Smooth muscle cell (in vitro differentiated cells): ENCODE measurements around the gene SPRYD3. TPM values are rescaled to one million over a fixed set of nuclear protein-coding genes. Genes with fewer than 3 reads are reported as not detected.

Experiments
- DNase-seq: peaks from one replicate; lab custom pipeline; 2025; ENCODE audit not compliant: unreplicated experiment; lab: John Stamatoyannopoulos, UW
- H2AFZ ChIP-seq: fragments of 200-600 bp; sonication (generic); 2 replicates; pipeline ENCODE4 v1.6.0; 2016; ENCODE audit warnings: antibody characterized with exemption, low read depth, mild to moderate bottlenecking
- H3F3A ChIP-seq: fragments of 200-600 bp; sonication (generic); 2 replicates; pipeline ENCODE4 v1.6.0; 2017; ENCODE audit warnings: antibody characterized with exemption, low read depth
- H3K27ac ChIP-seq: fragments of 200-600 bp; sonication (generic); 2 replicates; pipeline ENCODE4 v1.5.1; 2016; ENCODE audit warnings: low read depth, mild to moderate bottlenecking
- H3K27me3 ChIP-seq: fragments of 200-600 bp; sonication (generic); 2 replicates; pipeline ENCODE4 v1.6.1; 2016; ENCODE audit warnings: low read depth, mild to moderate bottlenecking
- H3K36me3 ChIP-seq: fragments of 200-600 bp; sonication (generic); 2 replicates; pipeline ENCODE4 v1.5.1; 2016; ENCODE audit warnings: low read depth
- H3K4me1 ChIP-seq: fragments of 200-600 bp; sonication (generic); 2 replicates; pipeline ENCODE4 v1.5.1; 2016; ENCODE audit warnings: low read depth
- H3K4me2 ChIP-seq: fragments of 200-600 bp; sonication (generic); 2 replicates; pipeline ENCODE4 v1.6.0; 2016; ENCODE audit warnings: mild to moderate bottlenecking
- H3K4me3 ChIP-seq: fragments of 200-600 bp; sonication (generic); 2 replicates; pipeline ENCODE4 v1.5.1; 2016; ENCODE audit warnings: mild to moderate bottlenecking
- H3K79me2 ChIP-seq: fragments of 200-600 bp; sonication (generic); 2 replicates; pipeline ENCODE4 v1.6.0; 2016; ENCODE audit warnings: low read depth, mild to moderate bottlenecking
- H3K9ac ChIP-seq: fragments of 200-600 bp; sonication (generic); 2 replicates; pipeline ENCODE4 v1.6.0; 2016; ENCODE audit warnings: low read depth
- H3K9me3 ChIP-seq: fragments of 200-600 bp; sonication (generic); replicated peaks from 2 replicates; pipeline ENCODE4 v1.5.1; 2016; ENCODE audit warnings: low read depth
- H4K20me1 ChIP-seq: fragments of 200-600 bp; sonication (generic); 2 replicates; pipeline ENCODE4 v1.6.0; 2016; ENCODE audit warnings: low read depth
- CTCF ChIP-seq: fragments of 200-600 bp; sonication (generic); IDR thresholded peaks from 2 replicates; pipeline ENCODE4 v1.5.1; 2017; ENCODE audit warnings: borderline replicate concordance, mild to moderate bottlenecking, antibody characterized with exemption; ENCODE audit not compliant: insufficient read depth, poor library complexity, severe bottlenecking
- WGBS: methylation state at CpG from one replicate; pipeline ENCODE4 v1.1.7; 2016; ENCODE audit warnings: low lambda C conversion rate; 5-methylcytosine and 5-hydroxymethylcytosine counted together
- polyA plus RNA-seq: library from polyadenylated mRNA; unstranded; fragments of >200 nt; fragmentation: Nextera tagmentation; extraction: Ambion mirVana; gene quantifications from 2 replicates; pipeline ENCODE4 v1.2.1, GENCODE V29; 2016
- total RNA-seq: library from RNA; depleted of rRNA; stranded (reverse); fragments of >200 nt; gene quantifications from 2 replicates; pipeline ENCODE4 v1.2.3, GENCODE V29; 2014

The SPRYD3 gene
- total and polyA plus RNA-seq, 2 experiments from 2014 or later: 20.2 to 57.1 TPM

- no peak for DNase-seq
- Histone ChIP-seq H4K20me1 (peaks cover 40% of the 10 kb centered on the region), H2AFZ (no peak overlapping the region), H3K27ac (no peak overlapping the region), H3K4me2 (no peak overlapping the region), H3F3A (no peaks in the 10 kb centered on the region), H3K9me3 (no peaks in the 10 kb centered on the region), H3K36me3 (no peaks in the 10 kb centered on the region), H3K9ac (no peak overlapping the region), H3K4me1 (no peaks in the 10 kb centered on the region), H3K4me3 (no peak overlapping the region), H3K79me2 (no peaks in the 10 kb centered on the region), H3K27me3 (no peaks in the 10 kb centered on the region)
- no peak for TF ChIP-seq CTCF
- 84% methylated on average over 7 of the region's 7 CpGs for WGBS
Measured at GRCh38 chr12:53067074-53067992, 11.9 kb downstream of the SPRYD3 start.

- DNase-seq: peak; percentile 27
- H4K20me1 ChIP-seq: peaks cover 30% of the 10 kb centered on the region
- H3K79me2 ChIP-seq: no peaks in the 10 kb centered on the region
- H3K9ac ChIP-seq: no peak overlapping the region
- H2AFZ ChIP-seq: no peak overlapping the region
- TF ChIP-seq CTCF: peak; percentile 85
- no peaks in the 10 kb centered on the region for H3K27me3 ChIP-seq
- no peak overlapping the region for H3K4me3 ChIP-seq
- H3K27ac ChIP-seq: no peak overlapping the region
- H3K4me2 ChIP-seq: no peak overlapping the region
- WGBS: 58% methylated on average over 24 of the region's 24 CpGs
- H3K9me3 ChIP-seq: no peaks in the 10 kb centered on the region
- no peaks in the 10 kb centered on the region for H3K36me3 ChIP-seq
- H3K4me1 ChIP-seq: no peaks in the 10 kb centered on the region
- H3F3A ChIP-seq: no peaks in the 10 kb centered on the region
Measured at GRCh38 chr12:53065975-53066931, 12.9 kb downstream of the SPRYD3 start.

- Histone ChIP-seq H3K27ac (no peak overlapping the region), H3K27me3 (no peaks in the 10 kb centered on the region), H3K4me3 (no peak overlapping the region), H3K9me3 (no peaks in the 10 kb centered on the region), H3F3A (no peaks in the 10 kb centered on the region), H3K79me2 (no peaks in the 10 kb centered on the region), H4K20me1 (peaks cover 23% of the 10 kb centered on the region), H3K4me1 (no peaks in the 10 kb centered on the region), H3K36me3 (no peaks in the 10 kb centered on the region), H2AFZ (no peak overlapping the region), H3K9ac (no peak overlapping the region), H3K4me2 (no peak overlapping the region)
- DNase-seq: no peak
- TF ChIP-seq CTCF: no peak
- 88% methylated on average over 7 of the region's 7 CpGs for WGBS
Measured at GRCh38 chr12:53065470-53065869, 13.7 kb downstream of the SPRYD3 start.
